Cardiac septum (tissue), 1 donor: ENCODE data around the gene PVALEF. TPM values are rescaled to one million over a fixed set of nuclear protein-coding genes. Genes with fewer than 3 reads are reported as not detected.

Source experiments
- DNase-seq: peaks from one replicate; pipeline ENCODE4 v3.0.0-alpha.2; 2020; ENCODE audit warnings: low spot score
- intact Hi-C: fragments of 100-400 bp; cut with DNase I; formaldehyde crosslinking; loops from one replicate; pipeline ENCODE4 v1.14.0; 2022
- total RNA-seq: library from RNA; stranded (reverse); fragmentation: NEBNext Ultra II Directional; extraction: Animal tissue kit (Norgen Biotek cat#: 25700); gene quantifications from one replicate; pipeline ENCODE4 v1.2.1, GENCODE V29; 2021
- donor health status: DM: no; HTN: no; CAD: no.

PVALEF gene
- total RNA-seq, 1 donor from 2014 or later, result not detected

GRCh38 chr17:81158688-81159590 lies 6.4 kb upstream of the PVALEF start:
- intact Hi-C loops, result no loop called here
- no peak for DNase-seq

- intact Hi-C loops, result no loop called here
These were observed 5.6 kb upstream of the PVALEF start for GRCh38 chr17:81159611-81160265.

GRCh38 chr17:81160306-81160705 lies 5.0 kb upstream of the PVALEF start:
- intact Hi-C loops, result no loop called here
- DNase-seq, result peak; percentile 93

More at GRCh38 chr17:81159611-81160265, 5.6 kb upstream of the PVALEF start:
- no peak for DNase-seq

- DNase-seq, result no peak
- intact Hi-C loops, result no loop called here
These were observed 4.4 kb upstream of the PVALEF start for GRCh38 chr17:81160747-81161453.

- intact Hi-C loops, result no loop called here
- DNase-seq, result no peak
These were observed 3.8 kb upstream of the PVALEF start for GRCh38 chr17:81161536-81161935.

GRCh38 chr17:81161972-81162371 lies 3.3 kb upstream of the PVALEF start:
- intact Hi-C loops, result no loop called here
- DNase-seq, result no peak

- intact Hi-C loops, result no loop called here
- DNase-seq, result no peak
These were observed 2.8 kb upstream of the PVALEF start for GRCh38 chr17:81162491-81162890.

GRCh38 chr17:81163051-81163695 lies 2.1 kb upstream of the PVALEF start:
- intact Hi-C loops, result no loop called here
- no peak for DNase-seq

- no peak for DNase-seq
- intact Hi-C loops, result no loop called here
These were observed 1.5 kb upstream of the PVALEF start for GRCh38 chr17:81163703-81164370.

GRCh38 chr17:81164371-81165245 lies 699 bp upstream of the PVALEF start:
- no peak for DNase-seq
- intact Hi-C loops, result no loop called here

- DNase-seq, result no peak
- intact Hi-C loops, result no loop called here
These were observed 756 bp downstream of the PVALEF start, which contains the start of gene AATK for GRCh38 chr17:81166033-81166492. AATK (minus strand) TSS chr17:81166221; CDS start chr17:81165992, 229 bp downstream.

GRCh38 chr17:81167194-81167524 lies 1.9 kb downstream of the PVALEF start:
- no peak for DNase-seq
- intact Hi-C loops, result no loop called here

GRCh38 chr17:81167638-81168037 lies 2.3 kb downstream of the PVALEF start:
- intact Hi-C loops, result no loop called here
- no peak for DNase-seq

GRCh38 chr17:81169870-81170309 lies 4.6 kb downstream of the PVALEF start:
- DNase-seq, result no peak
- intact Hi-C loops, result no loop called here

- no peak for DNase-seq
- intact Hi-C loops, result no loop called here
These were observed 5.6 kb downstream of the PVALEF start for GRCh38 chr17:81170727-81171494.

GRCh38 chr17:81171941-81172340 lies 6.6 kb downstream of the PVALEF start:
- no peak for DNase-seq
- intact Hi-C loops, result no loop called here

GRCh38 chr17:81173052-81173761 lies 7.9 kb downstream of the PVALEF start:
- DNase-seq, result no peak
- intact Hi-C loops, result no loop called here
